ENCODE results near the gene FAM131C.

DNA sequence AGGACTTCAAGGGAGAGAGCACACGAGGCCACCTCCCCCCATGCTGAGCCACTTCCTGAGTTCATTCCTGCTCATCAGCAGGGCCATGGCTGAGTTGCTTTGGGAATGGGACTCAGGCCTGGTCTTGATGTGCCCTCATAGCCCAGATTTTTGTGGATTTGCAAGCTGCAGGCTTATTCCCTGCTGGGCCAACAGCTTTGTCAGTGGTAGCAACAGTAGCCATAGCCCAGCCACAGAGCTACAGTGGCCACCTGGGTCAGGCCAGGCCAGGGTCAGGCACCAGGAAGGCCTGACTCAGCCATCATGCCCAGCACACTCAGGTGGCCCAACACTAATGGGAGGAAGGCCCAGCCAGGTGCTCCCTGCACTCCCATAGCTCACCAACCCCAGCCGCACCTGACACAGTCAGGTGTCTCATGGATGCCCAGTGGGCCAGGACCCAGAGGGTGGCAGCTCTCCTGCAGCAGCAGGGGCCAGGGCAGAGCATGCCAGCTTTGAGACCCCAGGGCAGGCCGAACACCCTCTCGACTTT lies 49.0 kb upstream of the FAM131C start:
- no peak for TF ChIP-seq POLR2A (IDR thresholded peaks at IDR 0.05)
- TF ChIP-seq, protein P1, sequence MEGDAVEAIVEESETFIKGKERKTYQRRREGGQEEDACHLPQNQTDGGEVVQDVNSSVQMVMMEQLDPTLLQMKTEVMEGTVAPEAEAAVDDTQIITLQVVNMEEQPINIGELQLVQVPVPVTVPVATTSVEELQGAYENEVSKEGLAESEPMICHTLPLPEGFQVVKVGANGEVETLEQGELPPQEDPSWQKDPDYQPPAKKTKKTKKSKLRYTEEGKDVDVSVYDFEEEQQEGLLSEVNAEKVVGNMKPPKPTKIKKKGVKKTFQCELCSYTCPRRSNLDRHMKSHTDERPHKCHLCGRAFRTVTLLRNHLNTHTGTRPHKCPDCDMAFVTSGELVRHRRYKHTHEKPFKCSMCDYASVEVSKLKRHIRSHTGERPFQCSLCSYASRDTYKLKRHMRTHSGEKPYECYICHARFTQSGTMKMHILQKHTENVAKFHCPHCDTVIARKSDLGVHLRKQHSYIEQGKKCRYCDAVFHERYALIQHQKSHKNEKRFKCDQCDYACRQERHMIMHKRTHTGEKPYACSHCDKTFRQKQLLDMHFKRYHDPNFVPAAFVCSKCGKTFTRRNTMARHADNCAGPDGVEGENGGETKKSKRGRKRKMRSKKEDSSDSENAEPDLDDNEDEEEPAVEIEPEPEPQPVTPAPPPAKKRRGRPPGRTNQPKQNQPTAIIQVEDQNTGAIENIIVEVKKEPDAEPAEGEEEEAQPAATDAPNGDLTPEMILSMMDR (IDR thresholded peaks at IDR 0.05): no peak
